Upper lobe of right lung (tissue), 1 donor: ENCODE measurements around the gene C1QC. TPM values are rescaled to one million over a fixed set of nuclear protein-coding genes. Genes with fewer than 3 reads are reported as not detected.

Experiments used
- ATAC-seq: fragments of 200-7000 bp; cut with Tn5 transposase; one replicate; pipeline ENCODE4 v1.9.1; 2020; ENCODE audit warnings: mild to moderate bottlenecking, moderate library complexity
- DNase-seq: peaks from one replicate; pipeline ENCODE4 v3.0.0-alpha.2; 2020
- H3K27ac ChIP-seq: fragments of 200-600 bp; one replicate; pipeline ENCODE4 v1.8.0; 2022
- H3K27me3 ChIP-seq: fragments of 200-600 bp; one replicate; pipeline ENCODE4 v1.8.0; 2022; ENCODE audit warnings: mild to moderate bottlenecking
- H3K36me3 ChIP-seq: fragments of 200-600 bp; one replicate; pipeline ENCODE4 v1.8.0; 2022
- H3K4me1 ChIP-seq: fragments of 200-600 bp; one replicate; pipeline ENCODE4 v1.8.0; 2022
- H3K4me3 ChIP-seq: fragments of 200-600 bp; one replicate; pipeline ENCODE4 v1.8.0; 2022; ENCODE audit warnings: mild to moderate bottlenecking
- H3K9me3 ChIP-seq: fragments of 200-600 bp; one replicate; pipeline ENCODE4 v1.8.0; 2022
- CTCF ChIP-seq: fragments of 200-600 bp; IDR thresholded peaks from one replicate; pipeline ENCODE4 v1.8.0; 2022; ENCODE audit warnings: antibody characterized with exemption
- intact Hi-C: fragments of 100-400 bp; cut with DNase I; formaldehyde crosslinking; loops from one replicate; pipeline ENCODE4 v1.11.0; 2022
- total RNA-seq: library from RNA; stranded (reverse); fragmentation: NEBNext Ultra II Directional; extraction: Animal tissue kit (Norgen Biotek cat#: 25700); gene quantifications from one replicate; pipeline ENCODE4 v1.2.1, GENCODE V29; 2021
- donor health status: DM: no; HTN: yes; CAD: no; lungs with severe emphysema.

The C1QC gene
- total RNA-seq, 1 donor from 2014 or later: 353 TPM

- Histone ChIP-seq H3K4me3 (no peak overlapping the region), H3K36me3 (no peaks in the 10 kb centered on the region), H3K27ac (no peak overlapping the region), H3K9me3 (no peaks in the 10 kb centered on the region), H3K4me1 (no peaks in the 10 kb centered on the region), H3K27me3 (peaks cover 38% of the 10 kb centered on the region)
- no peak for TF ChIP-seq CTCF
- intact Hi-C loops: no loop called here
- no peak for DNase-seq
- ATAC-seq: no peak
Measured at GRCh38 chr1:22598736-22599135, 44.7 kb upstream of the C1QC start.

DNA sequence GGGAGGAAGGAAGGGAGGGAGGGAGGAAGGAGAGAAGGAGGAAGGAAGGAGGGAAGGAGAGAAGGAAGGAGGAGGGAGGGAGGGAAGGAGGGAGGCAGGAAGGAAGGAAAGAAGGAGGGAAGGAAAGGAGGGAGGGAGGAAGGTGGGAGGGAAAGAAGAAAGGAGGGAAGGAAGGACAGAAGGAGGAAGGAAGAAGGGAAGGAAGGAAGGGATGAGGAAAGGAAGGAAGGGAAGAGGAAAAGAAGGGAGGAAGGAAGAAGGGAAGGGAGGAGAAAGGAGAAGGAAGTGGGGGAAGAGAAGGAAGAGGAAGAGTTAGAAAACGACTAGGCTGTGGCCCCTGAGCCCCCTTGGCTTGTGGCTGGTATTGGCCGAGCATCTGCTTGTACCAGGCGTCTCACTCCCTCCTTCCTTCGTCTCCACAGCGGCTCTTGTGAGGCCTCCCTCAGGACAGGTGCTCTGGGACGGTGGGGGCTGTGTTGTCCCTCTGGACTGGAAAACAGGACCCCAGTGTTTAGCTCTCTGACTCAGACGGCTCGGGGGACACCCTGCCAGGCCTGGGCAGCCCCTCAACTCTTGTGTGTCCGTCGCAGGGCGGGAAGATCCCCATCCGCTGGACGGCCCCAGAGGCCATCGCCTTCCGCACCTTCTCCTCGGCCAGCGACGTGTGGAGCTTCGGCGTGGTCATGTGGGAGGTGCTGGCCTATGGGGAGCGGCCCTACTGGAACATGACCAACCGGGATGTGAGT, 43.2 kb upstream of the C1QC start:
- TF ChIP-seq CTCF: no peak

GRCh38 chr1:22600817-22601605, 42.4 kb upstream of the C1QC start:
- Histone ChIP-seq H3K4me1 (no peaks in the 10 kb centered on the region), H3K27me3 (peaks cover 22% of the 10 kb centered on the region), H3K9me3 (no peaks in the 10 kb centered on the region), H3K36me3 (no peaks in the 10 kb centered on the region), H3K4me3 (no peak overlapping the region), H3K27ac (no peak overlapping the region)
- intact Hi-C loops: no loop called here
- no peak for TF ChIP-seq CTCF
- ATAC-seq (no peak), DNase-seq (no peak)

More for the DNA sequence above, 43.2 kb upstream of the C1QC start:
- intact Hi-C loops: no loop called here
- DNase-seq (no peak), ATAC-seq (no peak)
- no peak overlapping the region for H3K4me3 ChIP-seq
- H3K4me1 ChIP-seq: no peaks in the 10 kb centered on the region
- H3K27ac ChIP-seq: no peak overlapping the region
- H3K27me3 ChIP-seq: peaks cover 23% of the 10 kb centered on the region
- H3K9me3 ChIP-seq: no peaks in the 10 kb centered on the region
- H3K36me3 ChIP-seq: no peaks in the 10 kb centered on the region

- H3K36me3 ChIP-seq: no peaks in the 10 kb centered on the region
- no peaks in the 10 kb centered on the region for H3K4me1 ChIP-seq
- no peaks in the 10 kb centered on the region for H3K9me3 ChIP-seq
- ATAC-seq (no peak), DNase-seq (no peak)
- H3K27ac ChIP-seq: no peak overlapping the region
- H3K4me3 ChIP-seq: no peak overlapping the region
- no peak for TF ChIP-seq CTCF
- intact Hi-C loops: no loop called here
- H3K27me3 ChIP-seq: peaks cover 22% of the 10 kb centered on the region
Measured at GRCh38 chr1:22601610-22602009, 41.8 kb upstream of the C1QC start.

GRCh38 chr1:22602060-22602740, 41.2 kb upstream of the C1QC start:
- DNase-seq (no peak), ATAC-seq (no peak)
- Histone ChIP-seq H3K4me3 (no peak overlapping the region), H3K36me3 (no peaks in the 10 kb centered on the region), H3K27me3 (peaks cover 22% of the 10 kb centered on the region), H3K9me3 (no peaks in the 10 kb centered on the region), H3K27ac (no peak overlapping the region), H3K4me1 (no peaks in the 10 kb centered on the region)
- intact Hi-C loops: no loop called here
- TF ChIP-seq CTCF: no peak
